GM12878 (cell line): Measurements from ENCODE around the gene C6orf89. TPM values are rescaled to one million over a fixed set of nuclear protein-coding genes. Genes with fewer than 3 reads are reported as not detected.

Experiments
- ATF7 ChIP-seq: fragments of 450-650 bp; IDR thresholded peaks from 2 replicates; pipeline ENCODE4 v1.6.1; 2016; ENCODE audit warnings: low read depth, mild to moderate bottlenecking
- CUX1 ChIP-seq: IDR thresholded peaks from 2 replicates; pipeline ENCODE4 v1.6.1; 2012; ENCODE audit warnings: improper control_type of control experiment, low read depth, low read length; ENCODE audit not compliant: insufficient replicate concordance
- FOXK2 ChIP-seq: fragments of 450-650 bp; IDR thresholded peaks from 2 replicates; pipeline ENCODE4 v1.6.1; 2017; ENCODE audit warnings: mild to moderate bottlenecking, moderate library complexity
- FOXM1 ChIP-seq: IDR thresholded peaks from 2 replicates; pipeline ENCODE4 v1.6.1; 2012; ENCODE audit warnings: low read depth, mild to moderate bottlenecking, inconsistent platforms, low read length, moderate library complexity
- HCFC1 ChIP-seq: fragments of 150-350 bp; IDR thresholded peaks from 2 replicates; pipeline ENCODE4 v1.6.1; 2014; ENCODE audit warnings: low read length
- MEF2A ChIP-seq: IDR thresholded peaks from 2 replicates; pipeline ENCODE4 v1.6.1; 2011; ENCODE audit warnings: low read depth, mild to moderate bottlenecking, low read length, moderate library complexity; ENCODE audit not compliant: insufficient read depth
- NR2C1 ChIP-seq: fragments of 450-650 bp; IDR thresholded peaks from 2 replicates; pipeline ENCODE4 v1.6.1; 2017; ENCODE audit warnings: antibody characterized with exemption, mild to moderate bottlenecking, moderate library complexity
- POLR2AphosphoS2 ChIP-seq: IDR thresholded peaks from 2 replicates; pipeline ENCODE4 v1.6.1; 2011; ENCODE audit warnings: low read depth, mild to moderate bottlenecking, low read length, improper control_type of control experiment, moderate library complexity
- REST ChIP-seq: IDR thresholded peaks from 2 replicates; pipeline ENCODE4 v1.6.1; 2012; ENCODE audit warnings: mild to moderate bottlenecking, low read depth, low read length
- TCF3 ChIP-seq: IDR thresholded peaks from 2 replicates; pipeline ENCODE4 v1.6.1; 2012; ENCODE audit warnings: low read depth, mild to moderate bottlenecking, low read length, borderline replicate concordance; ENCODE audit not compliant: insufficient read depth
- polyA plus RNA-seq, 11 experiments: library from polyadenylated mRNA; depleted of rRNA in 4 of 11; unstranded in 6 of 11; stranded (reverse) in 5 of 11; fragments of >200 nt; fragmentation: Nextera tagmentation in 4 of 11; fragmentation: Illumina TruSeq in 1 of 11; extraction: Ambion mirVana in 4 of 11; extraction: Trizol in 1 of 11; gene quantifications; 1 replicate in 1 of 11; 2 replicates in 10 of 11; pipeline versions ENCODE4 v1.2.1 to v1.2.3, GENCODE V29; 2011 to 2016; ENCODE audit warnings: inconsistent platforms in 2 of 11, missing spikeins in 2 of 11, low read depth in 1 of 11
- total RNA-seq, 4 experiments: library from RNA; depleted of rRNA in 3 of 4; stranded (reverse); fragments of >200 nt in 3 of 4; fragmentation: Illumina TruSeq in 1 of 4; extraction: Trizol in 1 of 4; gene quantifications; 2 replicates each; pipeline versions ENCODE4 v1.2.1 to v1.2.3, GENCODE V29; 2013 to 2021

Gene C6orf89
- total and polyA plus RNA-seq, 10 of the 15 experiments (the other 5 are each of a cell fraction or from before 2014, with no cell fraction given): 10.8 to 42.7 (median 28.6) TPM

DNA sequence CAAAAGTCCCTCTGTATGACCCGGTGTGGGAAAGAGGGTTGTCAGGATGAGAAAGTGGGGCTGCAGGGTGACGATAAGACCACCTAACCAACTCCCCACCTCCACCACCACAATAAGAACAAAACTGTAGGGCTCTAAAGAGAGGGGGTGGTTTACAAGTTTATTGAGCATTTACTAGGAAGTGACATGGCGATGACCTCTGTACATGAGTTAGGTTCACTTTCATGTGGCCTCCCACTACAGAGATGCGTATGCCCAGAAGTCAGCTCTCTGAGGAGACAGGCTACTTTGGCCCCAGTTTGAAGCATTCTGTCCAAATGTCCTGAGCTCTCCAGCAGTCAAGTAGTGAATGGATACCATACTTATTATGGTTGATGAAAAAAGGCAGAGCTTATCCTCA lies 40.1 kb downstream of the C6orf89 start (continued):
- TF ChIP-seq NR2C1 (no peak), TCF3 (no peak), POLR2AphosphoS2 (no peak), HCFC1 (no peak), FOXM1 (0 out of 2 replicates have a peak, but pooled peaks have one; percentile 35), MEF2A (no peak), ATF7 (no peak), REST (no peak), CUX1 (no peak), FOXK2 (no peak)
